B cell (primary cell): ENCODE data around the gene PML. TPM values are rescaled to one million over a fixed set of nuclear protein-coding genes. Genes with fewer than 3 reads are reported as not detected.

Experiments used
- ATAC-seq: fragments of 200-7000 bp; cut with Tn5 transposase; one replicate; pipeline ENCODE4 v1.10.0; 2021; ENCODE audit warnings: low read depth, mild to moderate bottlenecking, moderate number of reproducible peaks, moderate library complexity
- CTCF ChIA-PET: fragments of 350-600 bp; sonication (Branson Sonifier 250); formaldehyde crosslinking; loops from one replicate; lab custom pipeline; 2021; ENCODE audit warnings: antibody characterized with exemption, inconsistent platforms; lab: Charles Lee
- POLR2A ChIA-PET: fragments of 350-600 bp; sonication (Branson Sonifier 250); formaldehyde crosslinking; loops from one replicate; lab custom pipeline; 2021; ENCODE audit warnings: antibody characterized with exemption; lab: Charles Lee
- DNase-seq: peaks from one replicate; pipeline ENCODE4 v3.0.0; 2013
- H2AFZ ChIP-seq: 2 replicates; pipeline ENCODE4 v1.6.1; 2012; ENCODE audit warnings: mild to moderate bottlenecking, low read depth, low read length; ENCODE audit not compliant: insufficient read depth, poor library complexity, severe bottlenecking
- H3K27ac ChIP-seq, 2 donors: 1 replicate in 1 of 2; 2 replicates in 1 of 2; pipeline ENCODE4 v1.5.1; 2012 to 2013; ENCODE audit warnings: low read length in 2 of 2, mild to moderate bottlenecking in 2 of 2, moderate library complexity in 1 of 2
- H3K27me3 ChIP-seq, 4 experiments: fragments of 200-600 bp in 1 of 4; sonication (generic) in 1 of 4; replicated peaks in 1 of 4; 1 replicate in 2 of 4; 2 replicates in 2 of 4; pipeline versions ENCODE4 v1.6.1 to v1.7.0; 2013 to 2016; ENCODE audit warnings: low read length in 3 of 4, mild to moderate bottlenecking in 2 of 4, mixed read lengths in 1 of 4, moderate library complexity in 1 of 4; ENCODE audit not compliant: insufficient read depth in 4 of 4, control insufficient read depth in 3 of 4; ENCODE audit errors: control extremely low read depth in 1 of 4
- H3K36me3 ChIP-seq, 2 experiments: replicated peaks in 1 of 2; 1 replicate in 1 of 2; 2 replicates in 1 of 2; pipeline versions ENCODE4 v1.6.1 to v1.7.1; 2013; ENCODE audit warnings: low read length in 1 of 2; ENCODE audit not compliant: insufficient read depth in 2 of 2, control insufficient read depth in 1 of 2; ENCODE audit errors: control extremely low read depth in 1 of 2, extremely low read depth in 1 of 2
- H3K4me1 ChIP-seq, 2 donors: fragments of 200-600 bp in 1 of 2; sonication (generic) in 1 of 2; 1 replicate in 1 of 2; 2 replicates in 1 of 2; pipeline versions ENCODE4 v1.5.1 to v1.6.1; 2013 to 2017; ENCODE audit warnings: low read length in 2 of 2; ENCODE audit not compliant: control insufficient read depth in 2 of 2, insufficient read depth in 2 of 2
- H3K4me2 ChIP-seq: replicated peaks from 2 replicates; pipeline ENCODE3; 2012; ENCODE audit warnings: mild to moderate bottlenecking, low read depth, low read length; ENCODE audit not compliant: poor library complexity, severe bottlenecking
- H3K4me3 ChIP-seq, 5 experiments: fragments of 200-600 bp in 1 of 5; sonication (generic) in 1 of 5; 1 replicate in 3 of 5; 2 replicates in 2 of 5; pipeline versions ENCODE4 v1.5.1 to v1.7.0; 2011 to 2016; ENCODE audit warnings: low read length in 4 of 5, mild to moderate bottlenecking in 4 of 5, low read depth in 2 of 5, control low read depth in 1 of 5, moderate library complexity in 1 of 5; ENCODE audit not compliant: insufficient read depth in 1 of 5; ENCODE audit errors: control extremely low read depth in 1 of 5, extremely low read depth in 1 of 5
- H3K79me2 ChIP-seq: fragments of 200-600 bp; sonication (generic); one replicate; pipeline ENCODE4 v1.6.0; 2016; ENCODE audit warnings: low read length; ENCODE audit not compliant: control insufficient read depth, insufficient read depth
- H3K9ac ChIP-seq: fragments of 200-600 bp; sonication (generic); 2 replicates; pipeline ENCODE4 v1.6.1; 2017; ENCODE audit warnings: mild to moderate bottlenecking, low read length, moderate library complexity
- H3K9me3 ChIP-seq, 3 donors: one replicate each; pipeline versions ENCODE4 v1.6.1 to v1.7.1; 2013; ENCODE audit warnings: low read length in 2 of 3; ENCODE audit not compliant: control insufficient read depth in 2 of 3, insufficient read depth in 1 of 3; ENCODE audit errors: control extremely low read depth in 1 of 3
- H4K20me1 ChIP-seq: 2 replicates; pipeline ENCODE4 v1.6.0; 2012; ENCODE audit warnings: mild to moderate bottlenecking, low read length; ENCODE audit not compliant: insufficient read depth, control insufficient read depth, poor library complexity, severe bottlenecking
- H3K27ac Mint-ChIP-seq: one replicate; pipeline ENCODE4 v1.8.0; 2021; ENCODE audit warnings: mixed read lengths
- H3K27me3 Mint-ChIP-seq: one replicate; pipeline ENCODE4 v1.8.0; 2021; ENCODE audit warnings: mixed read lengths
- H3K4me1 Mint-ChIP-seq: one replicate; pipeline ENCODE4 v1.8.0; 2021; ENCODE audit warnings: mixed read lengths
- H3K4me3 Mint-ChIP-seq: one replicate; pipeline ENCODE4 v1.8.0; 2021; ENCODE audit warnings: mixed read lengths
- H3K9me3 Mint-ChIP-seq: one replicate; pipeline ENCODE4 v1.8.0; 2022; ENCODE audit warnings: mixed read lengths; ENCODE audit not compliant: insufficient read depth
- CTCF ChIP-seq: fragments of 200-600 bp; IDR thresholded peaks from one replicate; pipeline ENCODE4 v1.8.0; 2022; ENCODE audit warnings: antibody characterized with exemption, mild to moderate bottlenecking
- EZH2 ChIP-seq: IDR thresholded peaks from 2 replicates; pipeline ENCODE4 v1.6.1; 2012; ENCODE audit warnings: borderline replicate concordance, low read depth, mild to moderate bottlenecking, moderate library complexity, low read length; ENCODE audit not compliant: insufficient read depth, poor library complexity, severe bottlenecking
- WGBS: methylation state at CpG from one replicate; pipeline ENCODE4 v1.1.5; 2013; ENCODE audit warnings: missing lambda C conversion rate; ENCODE audit not compliant: insufficient coverage; 5-methylcytosine and 5-hydroxymethylcytosine counted together
- intact Hi-C: fragments of 100-400 bp; cut with micrococcal nuclease; formaldehyde crosslinking; loops from one replicate; pipeline ENCODE4 v1.10.0; 2022
- polyA plus RNA-seq: library from polyadenylated mRNA; depleted of rRNA; stranded (reverse); fragments of >200 nt; gene quantifications from 2 replicates; pipeline ENCODE4 v1.2.3, GENCODE V29; 2012
- total RNA-seq, 2 donors: library from RNA; stranded (reverse); fragments of 120-200 nt in 1 of 2; gene quantifications; 1 replicate in 1 of 2; 2 replicates in 1 of 2; pipeline versions ENCODE4 v1.2.3 to v1.2.4, GENCODE V29; 2013 to 2022

PML gene
- total and polyA plus RNA-seq, 2 donors (not counting 1 experiment from before 2014, with no cell fraction given): 59.2 to 66.3 TPM

- Histone ChIP-seq H3K27ac (no peak overlapping the region), H3K4me1 (peaks cover 45 to 57% of the 10 kb centered on the region in 2 donors), H3K9ac (no peak overlapping the region), H3K9me3 (no peaks in the 10 kb centered on the region), H3K79me2 (peaks cover 25% of the 10 kb centered on the region), H3K36me3 (no peaks in the 10 kb centered on the region), H3K4me2 (no peak overlapping the region), H3K27me3 (no peaks in the 10 kb centered on the region), H2AFZ (no peak overlapping the region), H3K4me3 (no peak overlapping the region), H4K20me1 (peaks cover 4% of the 10 kb centered on the region)
- ChIA-PET POLR2A (interaction anchor here (0.5 kb wide), 1 partner anchor 61 kb away, joined by 3 read pairs; no protein-coding TSS in a partner anchor), CTCF (interaction anchor here (1.9 to 4.5 kb wide), 2 partner anchors 16 to 59 kb away, joined by 4 to 20 read pairs; no protein-coding TSS in a partner anchor)
- 98% methylated on average over 9 of the region's 9 CpGs for WGBS
- Mint-ChIP-seq H3K4me1 (peaks cover 57% of the 10 kb centered on the region), H3K27ac (no peak overlapping the region), H3K9me3 (no peaks in the 10 kb centered on the region), H3K4me3 (no peak overlapping the region), H3K27me3 (no peaks in the 10 kb centered on the region)
- TF ChIP-seq CTCF (no peak), EZH2 (no peak)
- intact Hi-C loops: no loop called here
- ATAC-seq: no peak
- DNase-seq: no peak
Observed at GRCh38 chr15:73989001-73989798, 5.3 kb upstream of the PML start.
